WTC11 (cell line): ENCODE data around the gene MSANTD4. TPM values are rescaled to one million over a fixed set of nuclear protein-coding genes. Genes with fewer than 3 reads are reported as not detected.

Source experiments
- ATAC-seq: fragments of 200-7000 bp; cut with Tn5 transposase; 2 replicates; pipeline ENCODE4 v1.10.0; 2021; ENCODE audit warnings: mild to moderate bottlenecking, moderate library complexity
- CTCF ChIA-PET: fragments of 300-600 bp; sonication (Branson Sonifier 250); formaldehyde crosslinking; loops from one replicate; lab custom pipeline; 2021; ENCODE audit warnings: antibody characterized with exemption; lab: Charles Lee
- POLR2A ChIA-PET: fragments of 350-600 bp; sonication (Branson Sonifier 250); formaldehyde crosslinking; loops from one replicate; lab custom pipeline; 2021; ENCODE audit warnings: antibody characterized with exemption; lab: Charles Lee
- DNase-seq: peaks from one replicate; pipeline ENCODE4 v3.0.0; 2021; ENCODE audit warnings: low spot score
- H3K27ac Mint-ChIP-seq: 2 replicates; pipeline ENCODE4 v1.8.0; 2021; ENCODE audit warnings: mixed read lengths
- H3K27me3 Mint-ChIP-seq: 2 replicates; pipeline ENCODE4 v1.8.0; 2021; ENCODE audit warnings: low read depth, mild to moderate bottlenecking, moderate library complexity, mixed read lengths
- H3K36me3 Mint-ChIP-seq: 2 replicates; pipeline ENCODE4 v1.8.0; 2021; ENCODE audit warnings: mixed read lengths
- H3K4me1 Mint-ChIP-seq: 2 replicates; pipeline ENCODE4 v1.8.0; 2022; ENCODE audit warnings: mixed read lengths
- H3K4me3 Mint-ChIP-seq: 2 replicates; pipeline ENCODE4 v1.8.0; 2021; ENCODE audit warnings: mild to moderate bottlenecking, moderate library complexity, mixed read lengths
- H3K9me3 Mint-ChIP-seq: 2 replicates; pipeline ENCODE4 v1.8.0; 2021; ENCODE audit warnings: mixed read lengths
- CREB1 ChIP-seq: sonication (generic); formaldehyde crosslinking; IDR thresholded peaks from 2 replicates; pipeline ENCODE4 v1.8.0; 2023; ENCODE audit warnings: mild to moderate bottlenecking, missing genetic modification reagents
- HMGA2 ChIP-seq: fragments of 250-450 bp; sonication (Bioruptor Pico); IDR thresholded peaks from 2 replicates; pipeline ENCODE4 v1.4.0; 2021; ENCODE audit warnings: mild to moderate bottlenecking, moderate library complexity
- MYBL2 ChIP-seq: sonication (generic); formaldehyde crosslinking; IDR thresholded peaks from 2 replicates; pipeline ENCODE4 v1.8.1; 2023; ENCODE audit warnings: mild to moderate bottlenecking, moderate library complexity, missing genetic modification reagents
- NR2C2 ChIP-seq: sonication (generic); formaldehyde crosslinking; IDR thresholded peaks from 2 replicates; pipeline ENCODE4 v1.8.0; 2022; ENCODE audit warnings: mild to moderate bottlenecking, missing genetic modification reagents
- RELA ChIP-seq: sonication (generic); formaldehyde crosslinking; IDR thresholded peaks from 2 replicates; pipeline ENCODE4 v1.8.1; 2022; ENCODE audit warnings: missing genetic modification reagents, mild to moderate bottlenecking, borderline replicate concordance
- TCF7 ChIP-seq: sonication (generic); formaldehyde crosslinking; IDR thresholded peaks from 2 replicates; pipeline ENCODE4 v1.8.0; 2022; ENCODE audit warnings: mild to moderate bottlenecking, low read depth, missing genetic modification reagents, moderate library complexity
- TEAD1 ChIP-seq: sonication (generic); formaldehyde crosslinking; IDR thresholded peaks from 2 replicates; pipeline ENCODE4 v1.8.0; 2022; ENCODE audit warnings: mild to moderate bottlenecking, missing genetic modification reagents
- ZNF138 ChIP-seq: sonication (generic); formaldehyde crosslinking; conservative IDR thresholded peaks from 2 replicates; pipeline ENCODE4 v1.8.1; 2022; ENCODE audit warnings: mild to moderate bottlenecking, moderate library complexity, missing genetic modification reagents
- ZNF232 ChIP-seq: sonication (generic); formaldehyde crosslinking; IDR thresholded peaks from 2 replicates; pipeline ENCODE4 v1.8.0; 2022; ENCODE audit warnings: mild to moderate bottlenecking, missing genetic modification reagents
- ZNF263 ChIP-seq: sonication (generic); formaldehyde crosslinking; IDR thresholded peaks from 2 replicates; pipeline ENCODE4 v1.8.1; 2022; ENCODE audit warnings: low read depth, mild to moderate bottlenecking, moderate library complexity, missing genetic modification reagents
- ZNF396 ChIP-seq: fragments of 250-450 bp; sonication (Bioruptor Pico); IDR thresholded peaks from 2 replicates; pipeline ENCODE4 v1.8.0; 2021; ENCODE audit warnings: mild to moderate bottlenecking, moderate library complexity, borderline replicate concordance
- ZNF423 ChIP-seq: fragments of 250-450 bp; sonication (Bioruptor Pico); IDR thresholded peaks from 2 replicates; pipeline ENCODE4 v2.1.2; 2022; ENCODE audit warnings: mild to moderate bottlenecking, moderate library complexity
- total RNA-seq: library from RNA; stranded (reverse); gene quantifications from 3 replicates; pipeline ENCODE4 v1.2.3, GENCODE V29; 2021
- TF ChIP-seq, protein P1 (sequence below): sonication (generic); formaldehyde crosslinking; IDR thresholded peaks from 2 replicates; pipeline ENCODE4 v1.8.1; 2023; ENCODE audit warnings: mild to moderate bottlenecking, missing genetic modification reagents
- TF ChIP-seq, protein P2 (sequence below): sonication (generic); formaldehyde crosslinking; IDR thresholded peaks from 2 replicates; pipeline ENCODE4 v1.8.1; 2022; ENCODE audit warnings: missing genetic modification reagents, borderline replicate concordance
- TF ChIP-seq, protein P3 (sequence below): fragments of 250-450 bp; sonication (Bioruptor Pico); IDR thresholded peaks from 2 replicates; pipeline ENCODE4 v1.9.0; 2021; ENCODE audit warnings: mild to moderate bottlenecking, borderline replicate concordance
- TF ChIP-seq, protein P4 (sequence below): sonication (generic); formaldehyde crosslinking; IDR thresholded peaks from 2 replicates; pipeline ENCODE4 v1.8.0; 2022; ENCODE audit warnings: mild to moderate bottlenecking, missing genetic modification reagents
- TF ChIP-seq, protein P5 (sequence below): sonication (generic); formaldehyde crosslinking; IDR thresholded peaks from 2 replicates; pipeline ENCODE4 v1.8.0; 2023; ENCODE audit warnings: mild to moderate bottlenecking, missing genetic modification reagents
- TF ChIP-seq, protein P6 (sequence below): sonication (generic); formaldehyde crosslinking; conservative IDR thresholded peaks from 2 replicates; pipeline ENCODE4 v1.8.1; 2022; ENCODE audit warnings: mild to moderate bottlenecking, missing genetic modification reagents
- TF ChIP-seq, protein P7 (sequence below): sonication (generic); formaldehyde crosslinking; IDR thresholded peaks from 2 replicates; pipeline ENCODE4 v1.8.1; 2022; ENCODE audit warnings: mild to moderate bottlenecking, moderate library complexity, missing genetic modification reagents
- TF ChIP-seq, protein P8 (sequence below): fragments of 250-450 bp; sonication (Bioruptor Pico); conservative IDR thresholded peaks from 2 replicates; pipeline ENCODE4 v1.9.0; 2021; ENCODE audit warnings: mild to moderate bottlenecking

MSANTD4 gene
- total RNA-seq, 1 experiment from 2014 or later: 22.0 TPM

DNA sequence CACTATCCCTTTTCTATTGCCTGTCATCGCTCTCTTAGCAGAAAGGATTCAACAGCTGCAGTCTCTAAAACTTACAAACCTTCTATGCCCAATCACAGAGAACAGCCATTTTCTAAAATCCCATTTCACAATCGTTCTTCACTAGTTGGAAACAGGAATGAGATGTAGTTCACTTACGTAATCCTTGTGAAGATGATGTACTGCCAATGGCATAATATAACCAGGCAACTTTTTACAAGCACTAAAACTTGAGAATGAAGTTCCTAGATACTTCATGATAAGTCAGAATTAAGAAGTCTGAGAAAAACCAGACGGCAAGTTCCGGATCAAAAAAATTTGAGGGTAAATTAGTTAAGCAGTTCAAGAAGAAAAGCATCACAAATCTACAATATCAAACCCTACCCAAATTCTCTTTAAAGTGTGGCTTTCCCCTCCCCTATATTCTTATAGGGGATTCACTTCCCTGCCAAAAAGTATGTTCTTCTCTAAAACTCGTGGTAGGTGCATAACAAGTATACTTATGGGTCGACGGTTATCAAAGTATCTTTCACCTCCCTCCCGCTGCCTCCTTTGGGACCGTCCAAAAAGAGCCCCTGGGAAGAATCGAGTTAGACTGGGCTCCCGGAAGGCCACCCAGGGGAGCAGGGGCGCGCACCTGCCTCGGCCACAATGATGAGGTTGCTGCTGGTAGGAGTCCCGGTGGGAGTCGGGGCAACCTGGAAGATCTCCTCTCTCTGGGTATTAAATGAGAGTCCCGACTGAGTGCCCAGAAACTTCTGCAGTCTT is 666 bp downstream of the MSANTD4 start:
- Mint-ChIP-seq H3K9me3 (peaks cover 8% of the 10 kb centered on the region), H3K27me3 (no peaks in the 10 kb centered on the region), H3K36me3 (peaks cover 12% of the 10 kb centered on the region), H3K4me3 (peak overlapping the region; percentile 90), H3K4me1 (peaks cover 40% of the 10 kb centered on the region), H3K27ac (no peak overlapping the region)
- POLR2A ChIA-PET: no interaction called here
- CTCF ChIA-PET: no interaction called here
- no peak for TF ChIP-seq ZNF232 (CRISPR knock-in tag)
- no peak for TF ChIP-seq CREB1 (CRISPR knock-in tag)
- TF ChIP-seq ZNF138 (CRISPR knock-in tag): 0 out of 2 replicates have a peak, but pooled peaks have one; percentile 50
- TF ChIP-seq MYBL2 (CRISPR knock-in tag): no peak
- TF ChIP-seq TEAD1 (CRISPR knock-in tag): no peak
- TF ChIP-seq ZNF423 (CRISPR knock-in tag): peak; percentile 68
- no peak for TF ChIP-seq TCF7 (CRISPR knock-in tag)
- TF ChIP-seq, protein P1, sequence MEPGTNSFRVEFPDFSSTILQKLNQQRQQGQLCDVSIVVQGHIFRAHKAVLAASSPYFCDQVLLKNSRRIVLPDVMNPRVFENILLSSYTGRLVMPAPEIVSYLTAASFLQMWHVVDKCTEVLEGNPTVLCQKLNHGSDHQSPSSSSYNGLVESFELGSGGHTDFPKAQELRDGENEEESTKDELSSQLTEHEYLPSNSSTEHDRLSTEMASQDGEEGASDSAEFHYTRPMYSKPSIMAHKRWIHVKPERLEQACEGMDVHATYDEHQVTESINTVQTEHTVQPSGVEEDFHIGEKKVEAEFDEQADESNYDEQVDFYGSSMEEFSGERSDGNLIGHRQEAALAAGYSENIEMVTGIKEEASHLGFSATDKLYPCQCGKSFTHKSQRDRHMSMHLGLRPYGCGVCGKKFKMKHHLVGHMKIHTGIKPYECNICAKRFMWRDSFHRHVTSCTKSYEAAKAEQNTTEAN (CRISPR knock-in tag): 0 out of 2 replicates have a peak, but pooled peaks have one; percentile 7
- TF ChIP-seq, protein P2, sequence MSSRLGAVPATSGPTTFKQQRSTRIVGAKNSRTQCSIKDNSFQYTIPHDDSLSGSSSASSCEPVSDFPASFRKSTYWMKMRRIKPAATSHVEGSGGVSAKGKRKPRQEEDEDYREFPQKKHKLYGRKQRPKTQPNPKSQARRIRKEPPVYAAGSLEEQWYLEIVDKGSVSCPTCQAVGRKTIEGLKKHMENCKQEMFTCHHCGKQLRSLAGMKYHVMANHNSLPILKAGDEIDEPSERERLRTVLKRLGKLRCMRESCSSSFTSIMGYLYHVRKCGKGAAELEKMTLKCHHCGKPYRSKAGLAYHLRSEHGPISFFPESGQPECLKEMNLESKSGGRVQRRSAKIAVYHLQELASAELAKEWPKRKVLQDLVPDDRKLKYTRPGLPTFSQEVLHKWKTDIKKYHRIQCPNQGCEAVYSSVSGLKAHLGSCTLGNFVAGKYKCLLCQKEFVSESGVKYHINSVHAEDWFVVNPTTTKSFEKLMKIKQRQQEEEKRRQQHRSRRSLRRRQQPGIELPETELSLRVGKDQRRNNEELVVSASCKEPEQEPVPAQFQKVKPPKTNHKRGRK: no peak
- DNase-seq: peak; percentile 11
- no peak; the same call in 1 of the 2 replicates for ATAC-seq

DNA sequence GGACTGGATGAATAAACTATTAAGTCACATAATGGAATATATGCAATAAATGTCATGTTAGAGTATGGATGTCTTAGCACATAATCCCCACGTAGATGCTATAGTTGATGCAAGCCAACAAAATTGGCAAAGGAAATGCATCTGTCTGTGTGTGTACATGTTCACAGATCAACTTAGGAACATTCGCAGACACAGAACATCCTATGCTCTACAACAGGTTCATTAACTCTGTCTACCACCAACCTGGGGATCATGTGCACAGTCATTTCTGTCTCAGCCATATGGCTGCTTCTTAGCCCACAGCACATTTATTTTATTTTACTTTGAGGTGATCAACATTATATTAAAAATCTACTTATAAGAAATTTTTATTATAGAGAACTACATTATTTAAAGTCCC is 4.9 kb downstream of the MSANTD4 start:
- POLR2A ChIA-PET: no interaction called here
- ATAC-seq (no peak), DNase-seq (no peak)
- H3K27ac Mint-ChIP-seq: no peak overlapping the region
- CTCF ChIA-PET: no interaction called here
- H3K9me3 Mint-ChIP-seq: no peaks in the 10 kb centered on the region
- peaks cover 12% of the 10 kb centered on the region for H3K36me3 Mint-ChIP-seq
- H3K4me1 Mint-ChIP-seq: peaks cover 65% of the 10 kb centered on the region
- H3K27me3 Mint-ChIP-seq: no peaks in the 10 kb centered on the region
- H3K4me3 Mint-ChIP-seq: no peak overlapping the region
- TF ChIP-seq NR2C2 (CRISPR knock-in tag): no peak
- TF ChIP-seq RELA (CRISPR knock-in tag): no peak
- TF ChIP-seq, protein P3, sequence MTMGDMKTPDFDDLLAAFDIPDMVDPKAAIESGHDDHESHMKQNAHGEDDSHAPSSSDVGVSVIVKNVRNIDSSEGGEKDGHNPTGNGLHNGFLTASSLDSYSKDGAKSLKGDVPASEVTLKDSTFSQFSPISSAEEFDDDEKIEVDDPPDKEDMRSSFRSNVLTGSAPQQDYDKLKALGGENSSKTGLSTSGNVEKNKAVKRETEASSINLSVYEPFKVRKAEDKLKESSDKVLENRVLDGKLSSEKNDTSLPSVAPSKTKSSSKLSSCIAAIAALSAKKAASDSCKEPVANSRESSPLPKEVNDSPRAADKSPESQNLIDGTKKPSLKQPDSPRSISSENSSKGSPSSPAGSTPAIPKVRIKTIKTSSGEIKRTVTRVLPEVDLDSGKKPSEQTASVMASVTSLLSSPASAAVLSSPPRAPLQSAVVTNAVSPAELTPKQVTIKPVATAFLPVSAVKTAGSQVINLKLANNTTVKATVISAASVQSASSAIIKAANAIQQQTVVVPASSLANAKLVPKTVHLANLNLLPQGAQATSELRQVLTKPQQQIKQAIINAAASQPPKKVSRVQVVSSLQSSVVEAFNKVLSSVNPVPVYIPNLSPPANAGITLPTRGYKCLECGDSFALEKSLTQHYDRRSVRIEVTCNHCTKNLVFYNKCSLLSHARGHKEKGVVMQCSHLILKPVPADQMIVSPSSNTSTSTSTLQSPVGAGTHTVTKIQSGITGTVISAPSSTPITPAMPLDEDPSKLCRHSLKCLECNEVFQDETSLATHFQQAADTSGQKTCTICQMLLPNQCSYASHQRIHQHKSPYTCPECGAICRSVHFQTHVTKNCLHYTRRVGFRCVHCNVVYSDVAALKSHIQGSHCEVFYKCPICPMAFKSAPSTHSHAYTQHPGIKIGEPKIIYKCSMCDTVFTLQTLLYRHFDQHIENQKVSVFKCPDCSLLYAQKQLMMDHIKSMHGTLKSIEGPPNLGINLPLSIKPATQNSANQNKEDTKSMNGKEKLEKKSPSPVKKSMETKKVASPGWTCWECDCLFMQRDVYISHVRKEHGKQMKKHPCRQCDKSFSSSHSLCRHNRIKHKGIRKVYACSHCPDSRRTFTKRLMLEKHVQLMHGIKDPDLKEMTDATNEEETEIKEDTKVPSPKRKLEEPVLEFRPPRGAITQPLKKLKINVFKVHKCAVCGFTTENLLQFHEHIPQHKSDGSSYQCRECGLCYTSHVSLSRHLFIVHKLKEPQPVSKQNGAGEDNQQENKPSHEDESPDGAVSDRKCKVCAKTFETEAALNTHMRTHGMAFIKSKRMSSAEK (CRISPR knock-in tag): no peak
- no peak for TF ChIP-seq HMGA2
- TF ChIP-seq ZNF263 (CRISPR knock-in tag): no peak
- TF ChIP-seq, protein P4, sequence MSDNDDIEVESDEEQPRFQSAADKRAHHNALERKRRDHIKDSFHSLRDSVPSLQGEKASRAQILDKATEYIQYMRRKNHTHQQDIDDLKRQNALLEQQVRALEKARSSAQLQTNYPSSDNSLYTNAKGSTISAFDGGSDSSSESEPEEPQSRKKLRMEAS (CRISPR knock-in tag): no peak
- TF ChIP-seq, protein P5, sequence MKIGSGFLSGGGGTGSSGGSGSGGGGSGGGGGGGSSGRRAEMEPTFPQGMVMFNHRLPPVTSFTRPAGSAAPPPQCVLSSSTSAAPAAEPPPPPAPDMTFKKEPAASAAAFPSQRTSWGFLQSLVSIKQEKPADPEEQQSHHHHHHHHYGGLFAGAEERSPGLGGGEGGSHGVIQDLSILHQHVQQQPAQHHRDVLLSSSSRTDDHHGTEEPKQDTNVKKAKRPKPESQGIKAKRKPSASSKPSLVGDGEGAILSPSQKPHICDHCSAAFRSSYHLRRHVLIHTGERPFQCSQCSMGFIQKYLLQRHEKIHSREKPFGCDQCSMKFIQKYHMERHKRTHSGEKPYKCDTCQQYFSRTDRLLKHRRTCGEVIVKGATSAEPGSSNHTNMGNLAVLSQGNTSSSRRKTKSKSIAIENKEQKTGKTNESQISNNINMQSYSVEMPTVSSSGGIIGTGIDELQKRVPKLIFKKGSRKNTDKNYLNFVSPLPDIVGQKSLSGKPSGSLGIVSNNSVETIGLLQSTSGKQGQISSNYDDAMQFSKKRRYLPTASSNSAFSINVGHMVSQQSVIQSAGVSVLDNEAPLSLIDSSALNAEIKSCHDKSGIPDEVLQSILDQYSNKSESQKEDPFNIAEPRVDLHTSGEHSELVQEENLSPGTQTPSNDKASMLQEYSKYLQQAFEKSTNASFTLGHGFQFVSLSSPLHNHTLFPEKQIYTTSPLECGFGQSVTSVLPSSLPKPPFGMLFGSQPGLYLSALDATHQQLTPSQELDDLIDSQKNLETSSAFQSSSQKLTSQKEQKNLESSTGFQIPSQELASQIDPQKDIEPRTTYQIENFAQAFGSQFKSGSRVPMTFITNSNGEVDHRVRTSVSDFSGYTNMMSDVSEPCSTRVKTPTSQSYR (CRISPR knock-in tag): no peak
- TF ChIP-seq, protein P6, sequence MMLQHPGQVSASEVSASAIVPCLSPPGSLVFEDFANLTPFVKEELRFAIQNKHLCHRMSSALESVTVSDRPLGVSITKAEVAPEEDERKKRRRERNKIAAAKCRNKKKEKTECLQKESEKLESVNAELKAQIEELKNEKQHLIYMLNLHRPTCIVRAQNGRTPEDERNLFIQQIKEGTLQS (CRISPR knock-in tag): no peak
- no peak for TF ChIP-seq ZNF396
- TF ChIP-seq, protein P7, sequence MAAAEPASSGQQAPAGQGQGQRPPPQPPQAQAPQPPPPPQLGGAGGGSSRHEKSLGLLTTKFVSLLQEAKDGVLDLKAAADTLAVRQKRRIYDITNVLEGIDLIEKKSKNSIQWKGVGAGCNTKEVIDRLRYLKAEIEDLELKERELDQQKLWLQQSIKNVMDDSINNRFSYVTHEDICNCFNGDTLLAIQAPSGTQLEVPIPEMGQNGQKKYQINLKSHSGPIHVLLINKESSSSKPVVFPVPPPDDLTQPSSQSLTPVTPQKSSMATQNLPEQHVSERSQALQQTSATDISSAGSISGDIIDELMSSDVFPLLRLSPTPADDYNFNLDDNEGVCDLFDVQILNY (CRISPR knock-in tag): no peak
- TF ChIP-seq, protein P8, sequence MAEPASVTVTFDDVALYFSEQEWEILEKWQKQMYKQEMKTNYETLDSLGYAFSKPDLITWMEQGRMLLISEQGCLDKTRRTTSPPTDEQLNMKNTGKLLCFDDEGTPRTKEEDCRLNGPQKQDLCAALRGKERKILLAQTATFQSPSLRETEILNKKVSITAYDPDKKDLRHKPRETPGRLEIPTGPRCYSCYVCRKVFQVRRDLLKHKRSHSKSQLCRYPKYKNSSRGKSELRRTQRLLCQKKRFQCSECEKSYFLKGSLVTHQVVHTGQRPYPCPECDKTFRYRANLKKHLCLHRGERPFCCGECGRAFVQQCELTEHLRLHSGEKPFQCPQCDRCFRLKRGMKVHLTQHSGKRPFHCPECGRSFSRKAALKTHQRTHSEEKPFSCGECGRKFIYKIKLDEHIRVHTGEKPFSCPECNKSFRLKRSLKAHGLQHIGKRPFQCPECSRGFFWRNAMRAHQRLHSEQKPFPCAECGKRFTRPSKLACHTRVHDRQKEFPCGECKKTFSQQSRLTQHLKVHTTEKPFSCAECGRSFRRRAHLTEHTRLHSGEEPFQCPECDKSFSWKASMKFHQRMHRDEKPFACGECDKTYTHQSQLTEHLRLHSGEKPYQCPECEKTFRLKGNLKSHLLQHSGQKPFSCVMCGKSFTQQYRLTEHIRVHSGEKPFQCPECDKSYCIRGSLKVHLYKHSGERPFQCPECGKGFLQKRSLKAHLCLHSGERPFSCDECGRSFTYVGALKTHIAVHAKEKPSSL (CRISPR knock-in tag): no peak
